ENCODE measurements around the gene GTSE1.

The GTSE1 gene

GRCh38 chr22:46338636-46339035 is 42.0 kb downstream of the GTSE1 start:
- H3K4me3 ChIP-seq (ENCODE audit: low read length), result no peak overlapping the region
- no peak for DNase-seq (ENCODE audit: low read depth)
- TF ChIP-seq CTCF (conservative IDR thresholded peaks at IDR 0.05; ENCODE audit: low read depth, low read length), result no peak

GRCh38 chr22:46339956-46340355 is 43.3 kb downstream of the GTSE1 start:
- no peak overlapping the region for H3K4me3 ChIP-seq (ENCODE audit: low read length)
- no peak for DNase-seq (ENCODE audit: low read depth)
- TF ChIP-seq CTCF (conservative IDR thresholded peaks at IDR 0.05; ENCODE audit: low read depth, low read length), result no peak

GRCh38 chr22:46340676-46341075 is 44.0 kb downstream of the GTSE1 start:
- no peak overlapping the region for H3K4me3 ChIP-seq (ENCODE audit: low read length)
- no peak for DNase-seq (ENCODE audit: low read depth)
- TF ChIP-seq CTCF (conservative IDR thresholded peaks at IDR 0.05; ENCODE audit: low read depth, low read length), result no peak

- no peak for DNase-seq (ENCODE audit: low read depth)
- no peak overlapping the region for H3K4me3 ChIP-seq (ENCODE audit: low read length)
- no peak for TF ChIP-seq CTCF (conservative IDR thresholded peaks at IDR 0.05; ENCODE audit: low read depth, low read length)
Observed at GRCh38 chr22:46346680-46347405, 50.2 kb downstream of the GTSE1 start.

- DNase-seq (ENCODE audit: low read depth), result no peak
- no peak overlapping the region for H3K4me3 ChIP-seq (ENCODE audit: low read length)
- no peak for TF ChIP-seq CTCF (conservative IDR thresholded peaks at IDR 0.05; ENCODE audit: low read depth, low read length)
Observed at GRCh38 chr22:46347646-46348045, 51.0 kb downstream of the GTSE1 start.

- H3K4me3 ChIP-seq (ENCODE audit: low read length), result no peak overlapping the region
- no peak for TF ChIP-seq CTCF (conservative IDR thresholded peaks at IDR 0.05; ENCODE audit: low read depth, low read length)
- DNase-seq (ENCODE audit: low read depth), result no peak
Observed at GRCh38 chr22:46348099-46348695, 51.5 kb downstream of the GTSE1 start.

- TF ChIP-seq CTCF (conservative IDR thresholded peaks at IDR 0.05; ENCODE audit: low read depth, low read length), result no peak
- H3K4me3 ChIP-seq (ENCODE audit: low read length), result no peak overlapping the region
- no peak for DNase-seq (ENCODE audit: low read depth)
Observed at GRCh38 chr22:46349238-46349637, 52.6 kb downstream of the GTSE1 start.

All from retinal pigment epithelial cell (primary cell).